ENCODE results near the gene CCDC141. TPM values are rescaled to one million over a fixed set of nuclear protein-coding genes. Genes with fewer than 3 reads are reported as not detected.
"Not testable (repeated sequence)": the region's sequence is repeated elsewhere in the genome, so short reads cannot be mapped to it uniquely, and the experiment has no call there.

Gene CCDC141
- polyA plus RNA-seq, 5 donors = 2.3 to 3.4 (median 3.4) TPM

GRCh38 chr2:179045602-179046001 is 4.3 kb downstream of the CCDC141 start:
- DNase-seq = not testable (repeated sequence)

GRCh38 chr2:179044500-179044899 is 5.4 kb downstream of the CCDC141 start:
- no peak for DNase-seq

- no peak for DNase-seq
Measured at GRCh38 chr2:179037807-179038206, 12.1 kb downstream of the CCDC141 start.

GRCh38 chr2:179036353-179036905 is 13.5 kb downstream of the CCDC141 start:
- no peak for DNase-seq

- no peak for DNase-seq
Measured at GRCh38 chr2:179031731-179032408, 18.1 kb downstream of the CCDC141 start.

GRCh38 chr2:179024445-179024844 is 25.5 kb downstream of the CCDC141 start:
- no peak for DNase-seq

- no peak for DNase-seq
Measured at GRCh38 chr2:179022685-179023084, 27.3 kb downstream of the CCDC141 start.

GRCh38 chr2:179021258-179021657 is 28.7 kb downstream of the CCDC141 start:
- no peak for DNase-seq

- DNase-seq = no peak
Measured at GRCh38 chr2:179020156-179020750, 29.7 kb downstream of the CCDC141 start.

GRCh38 chr2:179019260-179019659 is 30.7 kb downstream of the CCDC141 start:
- no peak for DNase-seq

GRCh38 chr2:179017773-179018357 is 32.1 kb downstream of the CCDC141 start:
- DNase-seq = no peak

GRCh38 chr2:179014189-179014588 is 35.7 kb downstream of the CCDC141 start:
- not testable (repeated sequence) for DNase-seq

- DNase-seq = no peak
Measured at GRCh38 chr2:179005976-179006375, 44.0 kb downstream of the CCDC141 start.

GRCh38 chr2:178999476-178999875 is 50.5 kb downstream of the CCDC141 start:
- no peak for DNase-seq

GRCh38 chr2:178998539-178998938 is 51.4 kb downstream of the CCDC141 start:
- DNase-seq = no peak

GRCh38 chr2:178997477-178997876 is 52.5 kb downstream of the CCDC141 start:
- no peak for DNase-seq

GRCh38 chr2:178997067-178997466 is 52.9 kb downstream of the CCDC141 start:
- no peak for DNase-seq

- DNase-seq = no peak
Measured at GRCh38 chr2:178994264-178994663, 55.7 kb downstream of the CCDC141 start.

- DNase-seq = no peak
Measured at GRCh38 chr2:178993788-178994187, 56.1 kb downstream of the CCDC141 start.

GRCh38 chr2:178992719-178993118 is 57.2 kb downstream of the CCDC141 start:
- not testable (repeated sequence) for DNase-seq

- no peak for DNase-seq
Measured at GRCh38 chr2:178990533-178991241, 59.2 kb downstream of the CCDC141 start.

- DNase-seq = not testable (repeated sequence)
Measured at GRCh38 chr2:178989424-178989823, 60.5 kb downstream of the CCDC141 start.
